Endothelial cell of umbilical vein (primary cell): ENCODE measurements around the gene PTPRZ1. TPM values are rescaled to one million over a fixed set of nuclear protein-coding genes. Genes with fewer than 3 reads are reported as not detected.

Source experiments
- BruUV-seq: library from RNA; stranded (reverse); fragments of 400-500 nt; replicated peaks from 2 replicates; lab custom pipeline; 2021; lab: Mats Ljungman, UMichigan
- CTCF ChIA-PET: fragments of 300-600, 350-600 bp; sonication (Branson Sonifier 250); formaldehyde crosslinking; loops from one replicate; lab custom pipeline; 2021; ENCODE audit warnings: antibody characterized with exemption, inconsistent platforms; lab: Charles Lee
- POLR2A ChIA-PET: fragments of 300-600, 350-600 bp; sonication (Branson Sonifier 250); formaldehyde crosslinking; loops from one replicate; lab custom pipeline; 2021; ENCODE audit warnings: antibody characterized with exemption, inconsistent platforms; lab: Charles Lee
- DNase-seq: peaks from one replicate; pipeline ENCODE4 v3.0.0-alpha.2; 2011; ENCODE audit warnings: low read depth, low spot score
- FAIRE-seq: peaks from 2 replicates; lab custom pipeline; 2011; peaks lifted over from hg19 to GRCh38; lab: Jason Lieb, UNC
- H2AFZ ChIP-seq: 2 replicates; pipeline ENCODE4 v1.6.0; 2012; ENCODE audit warnings: low read depth, low read length, control low read depth, inconsistent platforms
- H3K27ac ChIP-seq: 2 replicates; pipeline ENCODE4 v1.5.1; 2011; ENCODE audit warnings: low read depth, mild to moderate bottlenecking, control low read depth, low read length, moderate library complexity; ENCODE audit not compliant: insufficient read depth
- H3K27me3 ChIP-seq, 2 experiments: 2 replicates each; pipeline versions ENCODE4 v1.6.0 to v1.6.1; 2011; ENCODE audit warnings: low read length in 2 of 2, mixed read lengths in 1 of 2; ENCODE audit not compliant: control insufficient read depth in 2 of 2, insufficient read depth in 2 of 2
- H3K36me3 ChIP-seq, 2 experiments: 2 replicates in 1 of 2; 3 replicates in 1 of 2; pipeline ENCODE4 v1.5.1; 2011; ENCODE audit warnings: low read length in 2 of 2, mild to moderate bottlenecking in 1 of 2, moderate library complexity in 1 of 2; ENCODE audit not compliant: control insufficient read depth in 2 of 2, insufficient read depth in 2 of 2; ENCODE audit errors: extremely low read depth in 1 of 2
- H3K4me1 ChIP-seq: 3 replicates; pipeline ENCODE4 v1.5.1; 2011; ENCODE audit warnings: mild to moderate bottlenecking, low read length; ENCODE audit not compliant: control insufficient read depth, insufficient read depth; ENCODE audit errors: extremely low read depth
- H3K4me2 ChIP-seq: 2 replicates; pipeline ENCODE4 v1.6.1; 2011; ENCODE audit warnings: low read length, control low read depth, mixed read lengths; ENCODE audit not compliant: insufficient read depth
- H3K4me3 ChIP-seq, 3 experiments: fragments of 200-600 bp in 1 of 3; sonication (generic), shearing (Covaris generic) in 1 of 3; replicated peaks in 1 of 3; 2 replicates each; pipeline ENCODE4 v1.5.1; 2011 to 2016; ENCODE audit warnings: control low read depth in 3 of 3, low read length in 3 of 3, mild to moderate bottlenecking in 2 of 3, inconsistent platforms in 1 of 3, low read depth in 1 of 3, moderate library complexity in 1 of 3; ENCODE audit not compliant: insufficient read depth in 1 of 3
- H3K79me2 ChIP-seq: 2 replicates; pipeline ENCODE4 v1.6.0; 2012; ENCODE audit warnings: low read length, inconsistent platforms; ENCODE audit not compliant: control insufficient read depth, insufficient read depth
- H3K9ac ChIP-seq: replicated peaks from 2 replicates; pipeline ENCODE3; 2011; ENCODE audit warnings: low read length, control low read depth; ENCODE audit not compliant: insufficient read depth; ENCODE audit errors: extremely low read depth
- H3K9me1 ChIP-seq: replicated peaks from 3 replicates; pipeline ENCODE4 v1.6.0; 2011; ENCODE audit warnings: mild to moderate bottlenecking, low read length; ENCODE audit not compliant: control insufficient read depth, insufficient read depth; ENCODE audit errors: extremely low read depth
- H3K9me3 ChIP-seq: replicated peaks from 2 replicates; pipeline ENCODE4 v1.5.1; 2012; ENCODE audit warnings: low read length, inconsistent platforms; ENCODE audit not compliant: control insufficient read depth, insufficient read depth
- H4K20me1 ChIP-seq: replicated peaks from 2 replicates; pipeline ENCODE3; 2011; ENCODE audit warnings: mild to moderate bottlenecking, low read length; ENCODE audit not compliant: control insufficient read depth, insufficient read depth; ENCODE audit errors: extremely low read depth
- EZH2 ChIP-seq: IDR thresholded peaks from 2 replicates; pipeline ENCODE4 v1.6.1; 2012; ENCODE audit warnings: borderline replicate concordance, low read depth, mild to moderate bottlenecking, moderate library complexity, low read length, inconsistent platforms; ENCODE audit not compliant: severe bottlenecking
- FOS ChIP-seq: IDR thresholded peaks from 2 replicates; pipeline ENCODE4 v1.6.1; 2011; ENCODE audit warnings: mild to moderate bottlenecking, low read length, moderate library complexity, borderline replicate concordance; ENCODE audit not compliant: insufficient read depth
- GATA2 ChIP-seq: IDR thresholded peaks from 2 replicates; pipeline ENCODE4 v1.7.0; 2011; ENCODE audit warnings: low read depth, mild to moderate bottlenecking, moderate library complexity, mixed read lengths, low read length; ENCODE audit not compliant: insufficient read length, insufficient read depth
- JUN ChIP-seq: IDR thresholded peaks from 2 replicates; pipeline ENCODE4 v1.6.1; 2011; ENCODE audit warnings: borderline replicate concordance, low read depth; ENCODE audit not compliant: insufficient read length, insufficient read depth
- MYC ChIP-seq: IDR thresholded peaks from one replicate; pipeline ENCODE4 v1.6.1; 2011; ENCODE audit warnings: mild to moderate bottlenecking, low read depth, low read length
- POLR2A ChIP-seq: IDR thresholded peaks from 2 replicates; pipeline ENCODE4 v1.6.1; 2012; ENCODE audit warnings: low read depth, mild to moderate bottlenecking, control low read depth, low read length
- POLR2AphosphoS5 ChIP-seq: IDR thresholded peaks from 2 replicates; pipeline ENCODE4 v1.6.1; 2012; ENCODE audit warnings: low read depth, mild to moderate bottlenecking, control low read depth, low read length, moderate library complexity; ENCODE audit not compliant: insufficient read depth
- dilution Hi-C: fragments of 300-500 bp; cut with MboI; formaldehyde crosslinking; loops from one replicate; pipeline ENCODE4 v1.15.0; 2019; ENCODE audit warnings: low sequenced_read_pairs; ENCODE audit not compliant: extremely low pct_ligation_motif_present
- intact Hi-C: fragments of 100-400 bp; cut with micrococcal nuclease; formaldehyde crosslinking; loops from one replicate; pipeline ENCODE4 v1.10.0; 2022
- polyA plus RNA-seq, 4 experiments: library from polyadenylated mRNA; depleted of rRNA in 3 of 4; stranded (reverse) in 3 of 4; unstranded in 1 of 4; fragments of >200 nt; gene quantifications; 2 replicates each; pipeline versions ENCODE4 v1.2.1 to v1.2.3, GENCODE V29; 2011 to 2012; ENCODE audit warnings: missing spikeins in 1 of 4
- total RNA-seq: library from RNA; stranded (reverse); gene quantifications from 2 replicates; pipeline ENCODE4 v1.2.3, GENCODE V29; 2021
- TF ChIP-seq, protein P1 (sequence below): IDR thresholded peaks from 2 replicates; pipeline ENCODE4 v1.6.1; 2011; ENCODE audit not compliant: insufficient read depth, insufficient read length
- TF ChIP-seq, protein P2 (sequence below), 2 donors: IDR thresholded peaks; 1 replicate in 1 of 2; 2 replicates in 1 of 2; pipeline ENCODE4 v1.5.1; 2011; ENCODE audit warnings: low read length in 2 of 2, mild to moderate bottlenecking in 2 of 2, moderate library complexity in 2 of 2, control low read depth in 1 of 2, inconsistent platforms in 1 of 2, low read depth in 1 of 2; ENCODE audit not compliant: insufficient read depth in 1 of 2; ENCODE audit errors: extremely low read depth in 1 of 2

PTPRZ1 gene
- total and polyA plus RNA-seq, 2 donors (not counting 3 experiments of a cell fraction or from before 2014, with no cell fraction given), result 0.07 TPM; not detected in 1

- Histone ChIP-seq H3K4me2 (no peak overlapping the region), H3K9me1 (no peaks in the 10 kb centered on the region), H3K4me3 (no peak overlapping the region), H3K9ac (no peak overlapping the region), H3K9me3 (no peaks in the 10 kb centered on the region), H3K27me3 (no peaks in the 10 kb centered on the region), H2AFZ (no peak overlapping the region), H3K79me2 (no peaks in the 10 kb centered on the region), H4K20me1 (no peaks in the 10 kb centered on the region), H3K4me1 (no peaks in the 10 kb centered on the region), H3K36me3 (no peaks in the 10 kb centered on the region), H3K27ac (no peak overlapping the region)
- no peak for TF ChIP-seq GATA2
- TF ChIP-seq POLR2AphosphoS5, result no peak
- TF ChIP-seq FOS, result no peak
- TF ChIP-seq MYC, result no peak
- no peak for TF ChIP-seq JUN
- TF ChIP-seq, protein P1, sequence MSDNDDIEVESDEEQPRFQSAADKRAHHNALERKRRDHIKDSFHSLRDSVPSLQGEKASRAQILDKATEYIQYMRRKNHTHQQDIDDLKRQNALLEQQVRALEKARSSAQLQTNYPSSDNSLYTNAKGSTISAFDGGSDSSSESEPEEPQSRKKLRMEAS, result no peak
- TF ChIP-seq POLR2A, result no peak
- TF ChIP-seq, protein P2, sequence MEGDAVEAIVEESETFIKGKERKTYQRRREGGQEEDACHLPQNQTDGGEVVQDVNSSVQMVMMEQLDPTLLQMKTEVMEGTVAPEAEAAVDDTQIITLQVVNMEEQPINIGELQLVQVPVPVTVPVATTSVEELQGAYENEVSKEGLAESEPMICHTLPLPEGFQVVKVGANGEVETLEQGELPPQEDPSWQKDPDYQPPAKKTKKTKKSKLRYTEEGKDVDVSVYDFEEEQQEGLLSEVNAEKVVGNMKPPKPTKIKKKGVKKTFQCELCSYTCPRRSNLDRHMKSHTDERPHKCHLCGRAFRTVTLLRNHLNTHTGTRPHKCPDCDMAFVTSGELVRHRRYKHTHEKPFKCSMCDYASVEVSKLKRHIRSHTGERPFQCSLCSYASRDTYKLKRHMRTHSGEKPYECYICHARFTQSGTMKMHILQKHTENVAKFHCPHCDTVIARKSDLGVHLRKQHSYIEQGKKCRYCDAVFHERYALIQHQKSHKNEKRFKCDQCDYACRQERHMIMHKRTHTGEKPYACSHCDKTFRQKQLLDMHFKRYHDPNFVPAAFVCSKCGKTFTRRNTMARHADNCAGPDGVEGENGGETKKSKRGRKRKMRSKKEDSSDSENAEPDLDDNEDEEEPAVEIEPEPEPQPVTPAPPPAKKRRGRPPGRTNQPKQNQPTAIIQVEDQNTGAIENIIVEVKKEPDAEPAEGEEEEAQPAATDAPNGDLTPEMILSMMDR (IDR thresholded peaks at IDR 0.05; ENCODE audit: extremely low read depth in 1 of 2, insufficient read depth in 1 of 2, low read depth in 1 of 2, low read length in 2 of 2), result no peak
- TF ChIP-seq EZH2, result no peak
- BruUV-seq, result no TSS peak
- POLR2A ChIA-PET, result no interaction called here
- no peak for FAIRE-seq
- intact Hi-C loops, result no loop called here
- no peak for DNase-seq
- CTCF ChIA-PET, result interaction anchor here (1.0 kb wide), 1 partner anchor 12 kb away, joined by 3 read pairs; no protein-coding TSS in a partner anchor
- dilution Hi-C loops, result no loop called here
Measured at GRCh38 chr7:121887634-121888033, 14.7 kb downstream of the PTPRZ1 start.
